Kasumi-1 (cell line): ENCODE measurements around the gene PHLDB2.
A peak's percentile ranks its signal among the peaks of the same experiment; 100 is the strongest.

Source experiments
- DNase-seq, 2 experiments: peaks; one replicate each; lab custom pipeline; 2025; lab: John Stamatoyannopoulos, UW

PHLDB2 gene

DNA sequence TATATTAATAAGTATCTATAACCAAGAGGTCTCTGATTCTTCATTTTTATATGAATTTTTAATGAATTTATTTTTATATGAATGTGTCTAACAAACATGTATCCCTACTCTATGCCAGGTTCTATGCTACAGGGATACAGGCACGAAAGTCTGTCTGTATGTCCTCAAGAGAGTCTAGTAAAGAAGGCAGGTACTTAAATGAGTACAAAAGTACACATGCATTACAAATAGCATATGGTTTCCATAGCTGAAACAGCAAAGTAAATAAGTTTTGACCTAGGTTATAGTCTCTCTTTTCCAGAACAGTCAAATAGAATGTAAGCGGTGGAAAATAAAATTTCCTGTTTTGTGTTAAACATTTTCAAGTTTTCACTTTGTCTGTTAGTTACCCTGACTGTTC, 106.4 kb downstream of the PHLDB2 start:
- DNase-seq: no peak

- DNase-seq: no peak
Measured at GRCh38 chr3:111967068-111967467, 108.0 kb downstream of the PHLDB2 start.

GRCh38 chr3:111967651-111968274, 108.7 kb downstream of the PHLDB2 start:
- DNase-seq: peak; percentile 91 to 92

- no peak for DNase-seq
Measured at GRCh38 chr3:111968319-111969054, 109.4 kb downstream of the PHLDB2 start.

- no peak for DNase-seq
Measured at GRCh38 chr3:111970376-111970775, 111.3 kb downstream of the PHLDB2 start.

GRCh38 chr3:111971533-111972130, 112.6 kb downstream of the PHLDB2 start:
- DNase-seq: no peak

- DNase-seq: no peak
Measured at GRCh38 chr3:111972891-111973290, 113.8 kb downstream of the PHLDB2 start.

- no peak for DNase-seq
Measured at GRCh38 chr3:111975131-111975530, 116.1 kb downstream of the PHLDB2 start.

DNA sequence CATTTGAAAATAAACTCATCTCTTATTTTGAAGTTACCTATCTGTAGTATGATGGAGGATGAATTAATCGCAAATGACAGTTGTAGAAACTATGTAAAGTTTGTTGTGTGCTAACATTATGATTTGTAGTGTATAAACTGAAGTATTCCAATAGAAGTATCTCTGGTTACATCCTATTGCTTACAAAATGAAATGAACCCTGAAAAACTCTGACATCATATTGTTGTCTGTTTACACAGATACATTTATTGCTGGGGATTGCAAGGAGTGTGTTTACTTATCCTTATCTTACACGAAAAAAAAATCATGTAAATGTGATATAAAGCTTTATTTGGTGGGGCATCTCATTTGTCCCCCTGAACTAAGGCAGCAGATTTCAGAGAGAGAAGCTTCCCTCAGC, 117.2 kb downstream of the PHLDB2 start:
- no peak for DNase-seq

- peak; percentile 93 to 94 for DNase-seq
Measured at GRCh38 chr3:111978583-111979433, 119.7 kb downstream of the PHLDB2 start, which contains the start of gene ABHD10. ABHD10 (plus strand) TSS chr3:111979026; CDS start chr3:111979062, 36 bp downstream.

GRCh38 chr3:111979434-111980038, 120.5 kb downstream of the PHLDB2 start:
- peak; percentile 63 to 72 for DNase-seq

DNA sequence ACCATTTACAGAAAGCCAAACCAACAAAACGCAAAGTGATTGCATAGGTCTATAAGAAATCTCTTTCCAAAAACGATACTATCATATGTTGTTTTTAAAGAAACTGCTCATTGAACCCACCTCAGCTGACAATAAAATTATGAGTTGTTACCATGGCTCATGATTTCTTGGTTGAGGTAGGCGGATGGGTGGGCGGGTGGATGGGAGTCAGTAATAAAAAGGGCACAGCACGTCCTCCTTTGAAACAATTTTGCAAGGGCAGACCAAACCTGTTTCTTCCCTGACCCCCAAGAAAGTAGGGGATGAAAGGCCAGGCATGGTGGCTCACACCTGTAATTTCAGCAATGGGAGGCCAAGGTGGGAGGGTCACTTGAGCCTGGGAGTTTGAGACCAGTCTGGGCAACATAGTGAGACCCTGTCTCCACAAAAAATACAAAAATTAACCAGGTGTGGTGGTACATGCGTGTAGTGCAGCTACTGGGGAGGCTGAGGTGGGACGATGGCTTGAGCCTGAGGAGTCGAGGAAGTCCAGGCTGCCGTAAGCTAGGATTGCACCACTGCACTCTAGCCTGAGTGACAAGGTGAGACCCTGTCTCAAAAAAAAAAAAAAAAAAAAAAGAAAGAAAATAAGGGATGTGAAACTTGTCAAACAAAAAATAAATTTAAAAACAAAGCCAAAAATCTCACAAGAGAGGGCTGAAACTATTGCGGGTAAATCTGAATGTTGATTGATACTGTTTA, 121.8 kb downstream of the PHLDB2 start:
- DNase-seq: no peak

GRCh38 chr3:111981457-111981763, 122.3 kb downstream of the PHLDB2 start:
- no peak for DNase-seq

DNA sequence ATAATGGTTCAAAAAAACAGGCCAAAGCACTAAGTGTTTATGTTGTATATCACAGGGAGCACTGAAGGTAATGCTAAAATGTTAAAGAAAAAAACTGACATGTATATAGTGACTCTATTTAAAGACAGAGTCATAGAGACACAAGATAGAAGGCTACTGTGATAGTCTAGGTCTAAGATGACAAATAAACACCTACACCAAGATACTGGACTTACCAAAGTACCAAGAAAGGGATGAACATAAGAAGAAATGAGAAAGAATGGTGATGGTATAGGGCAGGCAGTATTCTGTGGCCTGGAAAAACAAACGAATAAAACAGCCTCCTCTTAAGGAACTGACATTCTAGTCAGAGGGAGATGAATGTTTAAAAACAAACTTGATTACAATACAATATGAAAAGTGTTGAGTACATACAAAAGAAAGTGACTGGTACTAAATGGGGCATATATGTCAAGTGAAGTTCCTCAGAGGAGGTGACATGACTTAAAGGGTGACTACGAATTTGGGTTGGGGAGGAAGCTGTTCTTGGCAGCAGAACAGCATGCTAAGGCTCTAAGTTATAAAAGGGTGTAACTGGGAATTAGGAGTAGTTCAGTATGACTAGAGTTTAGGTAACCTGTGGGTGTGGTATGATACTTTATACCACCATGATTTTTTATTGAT, 125.7 kb downstream of the PHLDB2 start:
- no peak for DNase-seq

DNA sequence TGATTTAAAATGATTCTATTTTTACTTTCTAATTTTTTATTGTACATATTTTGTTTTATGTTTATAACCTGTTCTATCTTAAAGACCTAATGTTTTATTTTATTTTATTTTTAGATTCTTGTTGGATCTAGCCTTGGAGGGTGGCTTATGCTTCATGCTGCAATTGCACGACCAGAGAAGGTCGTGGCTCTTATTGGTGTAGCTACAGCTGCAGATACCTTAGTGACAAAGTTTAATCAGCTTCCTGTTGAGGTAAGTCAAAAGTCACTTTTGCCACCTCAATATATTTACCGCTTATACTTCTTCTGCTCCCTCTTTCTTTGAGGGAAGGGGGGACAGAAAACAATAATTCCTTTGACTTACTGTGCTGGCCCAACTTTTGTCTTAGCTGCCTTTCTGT, 127.7 kb downstream of the PHLDB2 start:
- no peak for DNase-seq

GRCh38 chr3:111989061-111989678, 130.1 kb downstream of the PHLDB2 start:
- peak; percentile 64 to 85 for DNase-seq

GRCh38 chr3:111993038-111993437, 134.0 kb downstream of the PHLDB2 start:
- DNase-seq: no peak

DNA sequence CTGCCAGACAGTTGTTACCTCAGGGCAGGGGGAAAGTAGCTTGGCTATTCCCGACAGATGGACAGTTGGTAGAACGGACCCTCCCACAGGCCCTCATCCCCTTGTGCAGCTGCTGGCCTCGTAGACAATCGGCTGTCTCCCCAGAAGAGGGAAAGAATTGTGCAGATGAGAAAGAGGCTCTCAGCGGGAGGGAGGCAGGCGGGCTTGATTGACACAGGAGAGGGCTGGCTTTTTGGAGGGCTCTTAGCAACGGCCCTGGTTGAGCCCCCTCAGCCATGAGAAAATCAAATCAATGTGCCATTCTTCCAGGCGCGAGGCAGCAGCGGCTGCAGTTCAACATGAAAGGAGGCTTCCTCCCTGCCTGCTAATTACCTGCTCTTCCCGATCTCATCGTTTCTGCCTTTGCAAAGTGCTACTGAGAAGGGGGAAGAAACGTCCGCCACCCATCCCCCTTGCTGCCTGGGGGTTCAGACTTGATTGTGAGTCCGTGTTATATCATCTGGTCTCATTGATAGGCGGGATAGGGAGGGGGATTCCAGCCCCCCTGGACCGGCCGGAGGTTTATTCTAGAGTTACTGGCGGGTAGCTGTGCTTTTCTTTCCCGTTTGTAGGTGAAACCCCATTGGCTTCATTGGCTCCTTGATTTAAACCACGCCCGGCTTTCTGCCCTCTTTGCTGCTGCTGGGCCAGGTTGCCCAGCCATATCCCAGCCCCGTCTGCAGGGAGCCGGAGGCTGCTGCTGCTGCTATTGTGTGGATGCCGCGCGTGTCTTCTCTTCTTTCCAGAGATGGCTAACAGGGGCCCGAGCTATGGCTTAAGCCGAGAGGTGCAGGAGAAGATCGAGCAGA, 139.8 kb downstream of the PHLDB2 start, which contains the start of gene TAGLN3:
Gene TAGLN3, plus strand, starts transcription at position 287 of the 848 bp plus-strand sequence. Its CDS starts 501 bp downstream, at position 788.
- DNase-seq: no peak
